Small intestine (tissue), 7 donors: Measurements from ENCODE around the gene KCNK2. TPM values are rescaled to one million over a fixed set of nuclear protein-coding genes. Genes with fewer than 3 reads are reported as not detected.

Experiments
- DNase-seq, 2 donors: peaks; one replicate each; pipeline versions ENCODE4 v3.0.0 to v3.0.0-alpha.2; 2013
- FAIRE-seq: peaks from 2 replicates; lab custom pipeline; 2012; peaks lifted over from hg19 to GRCh38; lab: Jason Lieb, UNC
- H3K27ac ChIP-seq, 3 donors: one replicate each; pipeline ENCODE4 v1.5.1; 2013; ENCODE audit warnings: low read length in 2 of 3, mild to moderate bottlenecking in 2 of 3, control low read depth in 1 of 3, inconsistent platforms in 1 of 3, low read depth in 1 of 3, moderate library complexity in 1 of 3
- H3K27me3 ChIP-seq, 3 donors: one replicate each; pipeline ENCODE4 v1.6.1; 2013; ENCODE audit warnings: low read length in 3 of 3, inconsistent platforms in 1 of 3; ENCODE audit not compliant: control insufficient read depth in 3 of 3, insufficient read depth in 3 of 3
- H3K36me3 ChIP-seq, 3 donors: one replicate each; pipeline ENCODE4 v1.6.1; 2013; ENCODE audit warnings: low read length in 3 of 3, inconsistent platforms in 1 of 3, low read depth in 1 of 3, mild to moderate bottlenecking in 1 of 3, moderate library complexity in 1 of 3; ENCODE audit not compliant: control insufficient read depth in 3 of 3, insufficient read depth in 2 of 3
- H3K4me1 ChIP-seq, 3 donors: one replicate each; pipeline ENCODE4 v1.6.1; 2013; ENCODE audit warnings: low read length in 2 of 3, inconsistent platforms in 1 of 3, low read depth in 1 of 3, mild to moderate bottlenecking in 1 of 3, moderate library complexity in 1 of 3; ENCODE audit not compliant: control insufficient read depth in 3 of 3, insufficient read depth in 2 of 3
- H3K4me3 ChIP-seq, 3 donors: one replicate each; pipeline ENCODE4 v1.5.1; 2013; ENCODE audit warnings: low read length in 3 of 3, control low read depth in 1 of 3, inconsistent platforms in 1 of 3, low read depth in 1 of 3, mild to moderate bottlenecking in 1 of 3, moderate library complexity in 1 of 3
- H3K9me3 ChIP-seq, 2 donors: one replicate each; pipeline ENCODE4 v1.6.1; 2013; ENCODE audit warnings: low read depth in 1 of 2, low read length in 1 of 2; ENCODE audit not compliant: control insufficient read depth in 2 of 2, insufficient read depth in 1 of 2
- WGBS, 3 donors: extraction: QIAGEN DNeasy Blood & Tissue Kit; methylation state at CpG; one replicate each; pipeline ENCODE4 v1.1.7; 2013; 5-methylcytosine and 5-hydroxymethylcytosine counted together
- polyA plus RNA-seq, 4 donors: library from polyadenylated mRNA; stranded (reverse) in 3 of 4; unstranded in 1 of 4; fragments of 200-250 nt in 3 of 4; fragments of 120-200 nt in 1 of 4; gene quantifications; one replicate each; pipeline versions ENCODE4 v1.2.1 to v1.2.3, GENCODE V29; 2013
- donor health status: healthy with polysubstance abuse.
- donor health status: control.
- donor health status: control.
- donor health status: Bipolar disorder and iron deficiency.
- donor health status: healthy.

The KCNK2 gene
- polyA plus RNA-seq, 4 donors = 1.4 to 2.2 (median 1.9) TPM; not detected in 1

- Histone ChIP-seq H3K27me3 (peaks cover 2 to 43% (median 16%) of the 10 kb centered on the region in 3 donors), H3K36me3 (no peaks in the 10 kb centered on the region), H3K27ac (no peak overlapping the region), H3K4me3 (peak overlapping the region in 1 of 3 donors; percentile 29), H3K4me1 (peaks cover 0 to 5% (median 0%) of the 10 kb centered on the region in 3 donors), H3K9me3 (no peaks in the 10 kb centered on the region)
- WGBS, 3 donors = 3 to 11% (median 6%) methylated on average over 44 of the region's 44 CpGs
- FAIRE-seq (no peak), DNase-seq (peak in 1 of 2 donors; percentile 2)
Observed at GRCh38 chr1:215081661-215082531, 641 bp upstream of the KCNK2 start.

GRCh38 chr1:215083383-215083961 lies 935 bp downstream of the KCNK2 start:
- no peak for FAIRE-seq
- peak overlapping the region in 1 of 3 donors; percentile 7 for H3K27ac ChIP-seq
- WGBS, 3 donors = 3 to 11% (median 9%) methylated on average over 24 to 25 of the region's 25 CpGs
- H3K4me1 ChIP-seq = peaks cover 0 to 5% (median 0%) of the 10 kb centered on the region in 3 donors
- DNase-seq = peak in 1 of 2 donors; percentile 11
- no peaks in the 10 kb centered on the region for H3K9me3 ChIP-seq
- H3K36me3 ChIP-seq = no peaks in the 10 kb centered on the region
- H3K4me3 ChIP-seq = peak overlapping the region in 1 of 3 donors; percentile 38
- peaks cover 2 to 43% (median 16%) of the 10 kb centered on the region in 3 donors for H3K27me3 ChIP-seq

GRCh38 chr1:215084621-215085020 lies 2.1 kb downstream of the KCNK2 start:
- DNase-seq (no peak), FAIRE-seq (no peak)
- Histone ChIP-seq H3K27ac (no peak overlapping the region), H3K36me3 (no peaks in the 10 kb centered on the region), H3K9me3 (no peaks in the 10 kb centered on the region), H3K4me1 (peaks cover 0 to 5% (median 0%) of the 10 kb centered on the region in 3 donors), H3K27me3 (peaks cover 2 to 41% (median 16%) of the 10 kb centered on the region in 3 donors), H3K4me3 (no peak overlapping the region)

- no peak for FAIRE-seq
- Histone ChIP-seq H3K27me3 (peaks cover 2 to 19% (median 6%) of the 10 kb centered on the region in 3 donors), H3K36me3 (no peaks in the 10 kb centered on the region), H3K4me3 (no peak overlapping the region), H3K4me1 (peaks cover 0 to 5% (median 0%) of the 10 kb centered on the region in 3 donors), H3K27ac (no peak overlapping the region), H3K9me3 (no peaks in the 10 kb centered on the region)
- no peak for DNase-seq
- WGBS, 3 donors = 78 to 84% (median 80%) methylated on average over 2 of the region's 2 CpGs
Observed at GRCh38 chr1:215087603-215088002, 5.1 kb downstream of the KCNK2 start.

GRCh38 chr1:215094381-215094780 lies 11.8 kb downstream of the KCNK2 start:
- H3K9me3 ChIP-seq = no peaks in the 10 kb centered on the region
- no peak overlapping the region for H3K27ac ChIP-seq
- WGBS, 3 donors = 34 to 38% (median 35%) methylated on average over 1 of the region's 1 CpG
- DNase-seq (no peak), FAIRE-seq (no peak)
- H3K27me3 ChIP-seq = peaks cover 0 to 2% (median 0%) of the 10 kb centered on the region in 3 donors
- no peak overlapping the region for H3K4me3 ChIP-seq
- H3K36me3 ChIP-seq = no peaks in the 10 kb centered on the region
- H3K4me1 ChIP-seq = no peaks in the 10 kb centered on the region

GRCh38 chr1:215095524-215095923 lies 13.0 kb downstream of the KCNK2 start:
- no peak for FAIRE-seq

GRCh38 chr1:215101511-215101910 lies 19.0 kb downstream of the KCNK2 start:
- H3K27me3 ChIP-seq = no peaks in the 10 kb centered on the region
- 66 to 92% (median 76%) methylated on average over 3 of the region's 3 CpGs for WGBS, 3 donors
- no peaks in the 10 kb centered on the region for H3K9me3 ChIP-seq
- H3K27ac ChIP-seq = no peak overlapping the region
- no peak for DNase-seq
- H3K4me3 ChIP-seq = no peak overlapping the region
- no peaks in the 10 kb centered on the region for H3K4me1 ChIP-seq
- no peaks in the 10 kb centered on the region for H3K36me3 ChIP-seq
- FAIRE-seq = no peak

More at GRCh38 chr1:215095524-215095923, 13.0 kb downstream of the KCNK2 start:
- Histone ChIP-seq H3K4me1 (no peaks in the 10 kb centered on the region), H3K27me3 (peaks cover 0 to 2% (median 0%) of the 10 kb centered on the region in 3 donors), H3K9me3 (no peaks in the 10 kb centered on the region), H3K4me3 (no peak overlapping the region), H3K36me3 (no peaks in the 10 kb centered on the region), H3K27ac (no peak overlapping the region)
- WGBS, 3 donors = 74 to 77% (median 76%) methylated on average over 5 of the region's 5 CpGs
- DNase-seq = no peak

GRCh38 chr1:215104283-215104682 lies 21.7 kb downstream of the KCNK2 start:
- FAIRE-seq (no peak), DNase-seq (no peak)
- Histone ChIP-seq H3K4me1 (no peaks in the 10 kb centered on the region), H3K27ac (no peak overlapping the region), H3K4me3 (no peak overlapping the region), H3K9me3 (peaks cover 0 to 4% of the 10 kb centered on the region in 2 donors), H3K36me3 (no peaks in the 10 kb centered on the region), H3K27me3 (no peaks in the 10 kb centered on the region)
- WGBS, 3 donors = 37 to 53% (median 45%) methylated on average over 3 of the region's 3 CpGs
